HG03045 (cell line): ENCODE data around the gene CACNB4.
"Not testable (repeated sequence)": the region's sequence is repeated elsewhere in the genome, so short reads cannot be mapped to it uniquely, and the experiment has no call there.

Experiments used
- ATAC-seq: cut with Tn5 transposase; IDR thresholded peaks from one replicate; pipeline ENCODE4 v1.9.1; 2021; ENCODE audit warnings: mild to moderate bottlenecking, moderate library complexity; ENCODE audit not compliant: unreplicated experiment

The CACNB4 gene

DNA sequence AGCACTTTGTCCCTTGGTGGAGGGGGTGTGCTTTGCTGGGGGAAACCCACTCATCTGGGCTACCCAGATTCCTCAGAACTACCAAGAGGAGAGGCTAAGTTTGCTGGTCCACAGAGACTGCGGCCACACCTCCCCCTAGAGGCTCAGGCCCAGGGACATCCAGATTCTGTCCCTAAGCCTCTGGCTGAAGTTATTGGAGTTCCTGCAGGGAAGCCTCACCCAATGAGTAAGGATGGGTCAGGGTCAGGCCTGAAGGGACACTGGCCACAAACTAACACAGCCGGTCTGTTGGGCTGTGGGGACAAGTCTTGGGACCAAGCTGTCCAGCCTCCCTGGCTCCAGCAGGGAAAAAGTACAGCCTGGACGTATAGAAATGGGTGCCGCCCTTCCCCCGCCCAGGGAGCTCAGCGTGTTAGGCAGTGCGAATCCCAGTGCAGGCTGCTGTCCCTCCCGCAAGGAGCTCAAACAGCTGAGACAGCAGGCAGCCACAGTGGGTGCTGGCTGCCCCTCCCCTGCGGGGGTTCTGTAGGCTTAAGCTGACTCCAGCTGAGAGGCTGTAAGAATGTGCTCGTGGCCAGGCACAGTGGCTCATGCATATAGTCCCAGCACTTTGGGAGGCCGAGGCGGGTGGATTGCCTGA, 183.7 kb downstream of the CACNB4 start:
- no peak for ATAC-seq

DNA sequence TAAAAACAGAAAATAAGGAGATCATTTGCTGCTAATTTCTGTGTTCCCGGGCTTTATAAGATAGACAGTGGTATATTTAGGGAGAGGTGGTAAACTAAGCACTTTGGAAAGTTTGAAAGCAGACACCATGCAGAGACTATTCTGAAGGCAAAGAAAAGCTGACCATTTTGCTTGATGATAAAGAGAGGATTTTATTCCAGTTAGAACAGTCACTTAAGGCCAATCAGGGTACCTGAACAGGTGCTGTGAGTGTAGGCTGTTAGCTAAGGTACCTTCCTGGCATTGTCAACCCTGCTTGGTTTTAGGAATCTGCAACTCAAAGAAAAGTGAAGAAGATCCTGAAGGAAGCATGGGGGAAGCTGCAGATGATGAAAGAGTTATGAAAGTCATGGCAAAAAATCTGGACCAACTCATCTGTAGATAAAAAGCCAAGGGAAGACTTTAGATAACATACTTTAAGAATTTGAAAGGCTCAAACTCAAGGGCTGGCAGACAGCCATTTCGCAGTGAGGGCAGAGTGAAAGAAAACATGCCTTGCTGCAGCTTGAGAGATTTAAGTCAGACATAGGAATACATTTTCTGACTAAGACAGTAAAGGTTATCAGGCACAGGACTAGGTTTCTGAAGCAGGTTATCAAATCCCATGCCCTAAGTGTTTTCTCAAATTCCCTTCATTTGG, 190.5 kb downstream of the CACNB4 start:
- ATAC-seq = no peak

DNA sequence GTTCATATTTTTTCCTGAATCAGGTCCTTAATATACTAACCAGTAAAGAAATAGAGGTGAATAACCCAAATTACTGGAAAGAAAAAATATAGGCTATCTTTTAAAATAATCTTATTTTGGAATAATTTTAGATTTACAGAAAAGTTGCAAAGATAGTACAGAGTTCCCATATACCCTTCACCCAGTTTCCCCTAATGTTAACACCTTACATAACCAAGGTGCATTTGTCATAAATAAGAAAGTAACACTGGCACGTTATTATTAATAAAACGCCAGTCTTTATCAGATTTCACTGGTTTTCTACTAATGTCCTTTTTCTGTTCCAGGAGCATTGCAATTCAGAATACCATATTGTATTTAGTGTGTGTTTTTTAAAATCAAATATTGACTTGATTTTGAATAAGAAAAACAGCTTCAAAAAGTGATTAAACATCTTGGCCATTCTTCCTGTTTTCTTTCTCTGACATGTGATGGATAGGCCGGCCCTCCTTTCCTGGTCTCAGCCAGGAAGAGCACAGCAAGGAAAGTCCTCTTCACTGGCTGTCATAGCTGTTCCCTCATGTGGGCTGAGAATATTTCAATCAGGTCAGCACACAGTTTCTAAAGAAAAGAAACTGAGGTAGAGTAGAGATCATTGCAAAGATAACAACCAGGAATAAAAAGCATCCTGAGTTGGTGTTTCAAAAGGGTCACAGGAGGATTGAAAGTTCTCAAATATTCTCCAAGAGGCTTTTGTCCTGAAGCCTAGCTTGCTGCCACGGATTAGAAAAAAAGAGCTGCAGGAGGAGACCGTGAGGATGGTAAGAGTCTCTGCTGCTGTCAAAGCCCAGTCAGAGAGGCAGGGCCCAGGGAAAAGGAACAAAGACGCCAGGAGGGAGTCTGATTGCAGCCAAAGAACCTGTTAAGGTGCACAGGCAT, 191.3 kb downstream of the CACNB4 start:
- no peak for ATAC-seq

DNA sequence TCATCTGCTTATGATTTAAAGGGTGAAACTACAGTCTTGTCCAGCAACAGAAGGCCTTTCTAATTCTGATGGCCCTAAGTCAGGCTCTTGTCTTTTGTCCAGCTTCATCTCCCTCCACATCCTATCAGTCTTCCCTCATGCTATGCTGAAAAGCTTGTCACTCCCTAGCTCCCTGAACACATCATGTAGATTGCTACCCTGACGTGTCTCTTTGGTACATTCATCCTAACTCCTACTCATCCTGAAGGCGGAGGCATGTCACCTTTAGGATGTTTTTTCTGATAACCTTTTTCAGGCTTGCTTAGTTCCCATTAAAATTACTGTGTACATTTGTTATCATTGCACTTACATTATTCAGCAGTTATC, 192.2 kb downstream of the CACNB4 start:
- no peak for ATAC-seq

DNA sequence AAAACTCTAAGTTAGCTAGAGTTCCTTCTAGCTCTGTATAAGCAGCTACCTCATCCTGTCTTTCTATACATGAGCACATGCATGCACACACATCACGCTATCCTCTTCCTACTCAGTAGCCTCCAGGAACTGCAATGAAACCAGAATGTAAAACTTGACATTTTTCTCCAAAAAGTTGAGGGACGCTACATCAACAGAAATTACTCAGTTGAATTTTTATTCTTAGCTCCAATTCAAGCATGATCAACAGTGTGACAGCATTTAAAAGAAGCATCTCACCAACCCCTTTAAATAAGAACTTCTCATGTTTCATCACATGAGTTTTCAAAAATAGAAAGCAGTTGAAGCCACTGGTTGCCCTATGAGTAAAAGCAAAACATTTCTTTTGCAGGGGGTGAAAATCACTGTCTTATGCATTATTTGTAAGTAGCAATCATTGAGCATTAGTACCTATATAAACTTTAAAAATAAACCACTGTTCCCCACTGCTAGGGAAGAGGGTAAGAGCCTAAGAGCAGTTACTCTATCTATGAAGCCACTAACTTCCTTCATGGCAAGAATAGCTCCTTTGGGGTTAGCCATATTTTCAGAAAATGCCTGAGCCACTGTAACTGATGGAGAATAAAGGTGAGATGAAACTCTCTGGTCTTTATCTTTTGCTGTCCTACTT, 192.7 kb downstream of the CACNB4 start:
- peak; percentile 81 for ATAC-seq

DNA sequence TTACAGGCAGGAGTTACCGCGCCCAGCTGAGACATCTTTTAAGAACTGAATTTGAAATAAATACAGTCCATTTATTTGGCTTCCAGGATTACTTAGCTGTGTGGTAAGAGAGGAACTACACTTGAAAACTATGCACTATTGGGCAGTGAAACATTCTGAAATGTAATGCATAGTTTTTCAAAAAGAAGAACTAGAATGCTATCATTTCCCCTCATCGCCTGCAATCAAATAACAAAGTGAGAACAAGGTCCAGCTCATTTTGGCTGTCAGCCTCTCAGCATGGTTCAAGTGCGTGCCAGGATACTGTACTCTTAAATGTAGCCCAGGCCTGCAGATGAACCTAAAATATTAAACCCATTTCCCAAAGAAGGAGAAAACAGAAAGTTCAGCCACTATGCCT, 194.0 kb downstream of the CACNB4 start:
- no peak for ATAC-seq

DNA sequence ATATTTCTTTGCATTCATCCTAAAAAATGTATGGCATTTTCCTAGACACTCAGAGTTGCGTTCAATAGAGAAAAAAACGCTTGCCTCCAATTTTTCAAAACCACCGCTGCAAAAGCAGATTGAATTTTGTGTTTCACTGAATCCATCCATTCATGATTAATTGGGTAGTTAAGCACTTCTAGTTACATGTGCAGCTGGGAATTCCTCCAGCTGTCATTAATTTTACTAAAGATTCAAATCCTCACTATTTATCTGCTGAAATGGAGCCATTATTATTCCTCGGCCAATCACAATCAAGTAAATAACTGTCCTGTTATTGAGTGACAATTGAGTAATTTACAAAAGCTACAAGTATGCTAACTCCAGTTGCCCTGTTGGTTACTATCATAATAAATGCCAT, 194.8 kb downstream of the CACNB4 start:
- no peak for ATAC-seq

DNA sequence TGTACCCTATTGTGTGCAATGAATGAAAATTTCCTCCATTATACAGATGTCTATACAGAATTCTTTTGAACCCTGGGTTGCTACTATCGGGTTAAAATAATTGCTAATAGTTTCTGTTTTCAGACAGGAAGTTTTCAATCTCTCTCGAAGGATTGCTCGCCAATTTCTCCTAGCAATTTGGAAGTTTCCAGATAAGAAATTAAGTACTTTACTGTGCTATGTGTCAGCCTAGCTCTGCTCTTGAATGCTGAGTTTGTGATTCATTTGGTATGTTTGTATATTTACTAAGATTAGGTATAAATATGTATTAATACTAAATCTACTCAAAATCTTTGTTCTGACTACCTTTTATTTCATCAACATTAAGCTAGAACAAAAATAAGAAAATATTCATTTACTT, 196.0 kb downstream of the CACNB4 start:
- no peak for ATAC-seq

DNA sequence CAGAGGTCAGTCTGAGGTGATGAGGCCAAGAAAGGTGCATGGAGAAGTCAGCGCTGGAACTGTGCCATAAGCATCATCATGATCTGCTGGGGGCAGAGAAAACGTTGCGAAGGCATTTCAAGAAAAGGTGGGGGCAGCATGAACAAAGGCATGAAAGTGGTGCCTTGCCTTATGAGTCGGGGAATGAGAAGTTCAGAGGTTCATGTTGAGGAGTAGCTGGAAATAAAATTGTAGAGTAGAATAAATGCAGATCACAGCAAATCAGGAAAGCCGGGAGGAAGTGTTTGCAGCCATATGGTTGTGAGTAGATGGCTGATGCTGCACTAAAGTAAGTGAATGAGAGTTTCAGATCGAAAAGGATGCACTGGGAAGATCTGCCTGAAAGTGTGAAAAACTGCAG, 198.5 kb downstream of the CACNB4 start:
- ATAC-seq = no peak

DNA sequence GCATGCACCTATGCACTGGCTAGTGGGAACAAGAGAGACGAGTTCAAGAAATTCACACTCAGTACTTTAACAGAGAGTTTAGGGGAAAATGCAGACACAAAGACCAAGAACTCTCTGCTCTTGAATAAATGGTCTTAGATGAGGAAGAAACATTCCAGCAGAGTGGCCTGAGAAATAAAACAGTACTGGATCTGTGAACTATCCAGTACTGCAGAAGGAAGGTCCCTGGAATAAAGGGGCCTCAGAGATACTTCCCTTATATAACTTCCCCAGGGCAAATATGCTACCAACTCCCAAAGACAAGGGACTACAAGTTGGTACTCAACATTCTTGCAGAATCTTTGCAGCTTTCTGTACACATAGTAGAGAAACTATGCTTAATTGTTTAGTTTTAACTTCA, 199.7 kb downstream of the CACNB4 start:
- ATAC-seq = no peak

DNA sequence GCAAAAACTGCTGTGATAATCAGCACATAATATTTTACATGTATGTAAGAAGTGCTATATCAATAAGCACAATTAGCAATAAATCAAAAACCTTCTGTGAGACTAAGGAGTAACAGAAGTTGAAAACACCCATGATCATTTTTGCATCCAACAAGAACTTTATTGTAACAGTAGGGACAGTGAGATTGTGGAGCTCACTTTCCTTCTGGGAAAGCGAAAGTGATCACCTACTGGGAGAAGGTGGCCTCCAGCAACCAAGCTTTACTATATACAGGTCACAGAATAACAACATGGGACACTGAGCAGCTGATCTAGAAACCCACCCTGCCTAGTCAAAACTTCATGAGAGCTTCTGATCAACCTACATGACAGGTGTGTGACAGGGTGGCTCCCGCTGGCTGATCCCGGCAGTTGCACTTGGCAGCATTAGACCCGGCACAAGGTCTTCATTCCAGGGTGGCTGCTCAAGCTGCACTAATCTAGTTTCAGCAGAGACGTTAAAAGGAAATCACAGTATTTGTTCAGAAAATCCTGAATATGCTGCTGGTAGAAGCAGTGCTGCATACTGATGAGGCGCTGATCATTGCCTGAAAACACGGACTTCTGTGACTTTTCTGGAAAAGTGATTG, 207.2 kb downstream of the CACNB4 start:
- no peak for ATAC-seq

DNA sequence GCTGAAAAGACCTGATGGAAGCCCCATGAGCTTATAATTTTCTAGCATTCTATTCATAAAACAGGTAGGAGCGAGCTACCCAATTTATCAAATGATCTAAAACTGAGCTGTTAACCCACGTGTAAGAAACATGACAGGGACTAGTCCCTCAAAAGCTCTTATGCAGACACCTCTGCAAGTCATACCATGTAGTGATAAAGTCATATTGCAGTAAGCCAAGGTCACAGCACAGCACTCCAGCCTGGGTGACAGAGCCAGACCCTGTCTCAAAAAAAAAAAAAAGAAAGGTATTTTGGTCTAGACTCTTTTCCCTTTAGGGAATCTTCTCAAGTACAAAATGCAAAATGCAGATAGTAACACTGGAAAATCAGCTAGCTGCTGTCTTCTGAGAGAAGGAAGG, 211.7 kb downstream of the CACNB4 start:
- no peak for ATAC-seq

DNA sequence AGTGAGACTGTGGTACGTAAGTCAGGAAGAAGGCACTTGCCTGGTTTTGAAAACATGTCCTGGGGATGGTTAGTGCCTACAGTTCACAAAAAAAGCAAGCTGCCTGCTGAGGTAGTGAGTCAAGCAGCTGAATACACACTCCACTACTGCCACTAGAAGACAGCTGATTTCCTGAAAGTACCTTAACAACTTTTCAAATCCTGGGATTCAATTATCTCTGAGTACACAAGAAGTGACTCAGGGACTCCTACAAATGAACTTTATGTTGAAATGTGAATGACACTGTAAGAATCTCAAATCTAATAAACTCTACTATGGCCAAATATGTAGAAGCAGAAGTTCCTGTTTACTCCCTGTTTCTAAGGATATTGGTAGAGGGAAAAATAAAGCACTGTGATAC, 212.6 kb downstream of the CACNB4 start:
- no peak for ATAC-seq

DNA sequence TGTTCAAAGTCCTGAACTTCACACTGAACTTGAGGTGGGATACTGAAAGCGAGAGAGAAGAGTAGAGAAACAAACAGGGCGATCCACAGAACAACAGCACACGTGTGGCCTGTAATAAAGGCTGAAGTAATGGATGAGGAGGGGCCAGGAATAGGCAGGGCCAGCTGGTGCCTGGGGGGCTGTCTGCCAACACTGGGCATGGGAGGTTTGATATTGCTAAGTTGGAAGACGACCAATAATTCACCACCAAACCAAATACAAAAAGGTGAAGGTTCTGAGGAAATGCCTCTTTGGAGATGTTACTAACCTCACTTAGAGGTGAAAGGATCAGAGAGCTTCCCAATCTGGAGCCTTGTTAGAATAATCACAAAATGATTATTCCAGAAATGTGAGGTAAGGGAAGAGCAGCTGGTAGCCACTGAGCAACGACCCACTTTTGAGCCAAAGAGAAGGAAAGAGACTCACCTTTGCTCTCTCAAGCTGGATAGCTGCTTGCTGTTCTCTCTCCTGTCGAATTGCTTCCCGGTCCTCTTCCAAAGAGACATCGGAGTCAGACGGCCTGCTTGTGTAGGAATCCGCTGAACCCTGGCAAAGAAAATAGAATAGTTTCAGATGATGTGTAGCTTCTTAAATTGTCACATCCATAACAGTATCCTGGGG, 215.9 kb downstream of the CACNB4 start:
- no peak for ATAC-seq

DNA sequence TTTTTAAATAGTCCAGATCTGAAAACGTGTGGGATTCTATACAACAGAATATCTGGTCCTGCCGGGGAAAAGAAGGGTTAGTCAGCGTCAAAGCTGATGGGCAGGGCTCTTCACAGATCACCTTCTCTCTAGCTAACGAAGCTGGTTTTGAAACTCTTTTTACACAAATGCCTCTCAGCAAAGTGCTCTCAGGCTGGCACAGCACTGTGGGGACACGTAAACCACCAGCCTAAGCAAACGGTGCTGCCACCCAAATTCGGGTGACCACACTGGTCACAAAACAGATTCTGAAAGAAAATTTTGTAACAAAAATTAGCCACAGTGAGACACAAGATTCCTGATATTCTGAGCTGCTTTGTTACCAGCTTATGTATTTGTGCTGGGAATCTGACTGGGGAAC, 217.5 kb downstream of the CACNB4 start:
- ATAC-seq = no peak

DNA sequence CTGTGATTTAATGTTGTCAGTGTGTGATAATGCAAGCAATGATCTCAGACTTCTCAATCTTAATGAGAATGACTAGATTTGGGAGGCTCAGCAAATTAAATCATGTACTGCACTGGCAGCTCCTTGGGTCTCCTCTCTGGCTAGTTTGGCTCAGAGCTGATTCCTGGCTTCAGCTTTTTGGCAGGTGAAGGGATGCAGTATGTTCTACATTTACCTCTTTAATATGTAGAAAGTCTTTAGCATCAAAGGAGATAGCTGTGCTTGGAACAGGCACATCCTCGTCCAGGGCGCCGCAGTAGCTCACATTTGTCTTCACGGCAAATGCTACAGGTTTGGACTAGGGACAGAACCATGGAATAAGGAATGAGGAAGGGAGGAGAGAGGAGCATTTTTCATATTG, 218.3 kb downstream of the CACNB4 start:
- ATAC-seq = no peak

DNA sequence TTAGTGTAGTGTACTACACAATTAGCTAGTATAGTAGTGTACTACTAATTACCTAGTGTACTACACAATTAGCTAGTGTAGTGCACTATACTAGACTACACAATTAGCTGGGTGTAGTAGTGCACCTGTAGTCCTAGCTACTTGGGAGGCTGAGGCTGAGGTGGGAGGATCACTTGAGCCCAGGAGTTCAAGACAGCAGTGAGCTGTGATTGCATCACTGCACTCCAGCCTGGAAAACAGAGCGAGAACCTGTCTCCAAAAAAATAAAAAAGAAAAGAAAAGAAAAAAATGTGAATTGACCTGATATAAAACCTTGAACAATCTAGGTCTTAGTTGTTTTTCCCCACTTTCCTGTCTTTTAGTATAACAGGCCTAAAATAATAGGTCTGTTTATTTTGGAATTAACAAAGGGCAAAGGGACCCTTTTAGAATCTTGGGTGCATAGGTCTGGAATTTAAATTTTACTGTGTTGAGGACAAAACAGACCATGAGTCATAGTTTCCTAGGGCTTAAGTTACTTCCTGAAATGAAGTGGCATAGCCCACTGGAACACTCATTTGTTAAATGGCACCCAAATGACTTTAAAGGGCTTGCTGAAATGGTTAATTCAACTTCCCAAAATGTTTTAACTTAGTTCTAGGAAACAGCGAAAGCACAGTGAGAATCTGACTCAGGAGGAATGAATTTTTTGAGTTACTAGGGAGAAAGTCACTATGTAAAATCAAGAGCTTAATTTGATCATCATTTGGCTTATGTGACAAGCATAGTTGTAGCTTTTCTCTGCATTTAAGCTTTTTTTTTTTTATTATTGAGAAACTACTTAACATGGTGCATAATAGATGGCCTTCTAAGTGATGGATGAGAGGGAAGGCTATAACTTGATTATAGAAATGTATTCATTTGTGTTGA, 219.9 kb downstream of the CACNB4 start:
- no peak for ATAC-seq

DNA sequence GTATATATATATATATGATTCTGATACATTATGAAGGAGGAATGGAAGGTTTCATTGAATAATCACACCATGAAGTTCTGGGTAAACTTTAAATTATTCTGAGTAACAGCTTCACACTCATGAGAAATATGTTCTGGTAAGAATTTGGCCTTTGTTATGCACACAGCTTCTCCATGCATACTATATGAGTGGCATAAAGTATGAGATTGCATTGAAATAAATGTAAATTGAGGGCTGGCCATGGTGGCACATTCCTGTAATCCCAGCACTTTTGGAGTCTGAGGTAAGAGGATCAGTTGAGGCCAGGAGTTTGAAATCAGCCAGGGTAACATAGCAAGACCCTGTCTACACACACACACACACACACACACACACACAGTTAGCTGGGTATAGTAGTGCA, 220.6 kb downstream of the CACNB4 start:
- ATAC-seq = no peak

DNA sequence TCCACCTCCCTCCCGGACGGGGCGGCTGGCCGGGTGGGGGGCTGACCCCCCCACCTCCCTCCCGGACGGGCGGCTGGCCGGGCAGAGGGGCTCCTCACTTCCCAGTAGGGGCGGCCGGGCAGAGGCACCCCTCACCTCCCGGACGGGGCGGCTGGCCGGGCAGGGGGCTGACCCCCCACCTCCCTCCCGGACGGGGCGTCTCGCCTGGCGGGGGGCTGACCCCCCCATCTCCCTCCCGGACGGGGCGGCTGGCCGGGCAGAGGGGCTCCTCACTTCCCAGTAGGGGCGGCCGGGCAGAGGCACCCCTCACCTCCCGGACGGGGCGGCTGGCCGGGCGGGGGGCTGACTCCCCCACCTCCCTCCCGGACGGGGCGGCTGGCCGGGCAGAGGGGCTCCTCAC, 223.2 kb downstream of the CACNB4 start:
- ATAC-seq = not testable (repeated sequence)
